Left renal pelvis (tissue), 4 donors: Measurements from ENCODE around the gene LAMC2. TPM values are rescaled to one million over a fixed set of nuclear protein-coding genes. Genes with fewer than 3 reads are reported as not detected.
"Not testable (repeated sequence)": the region's sequence is repeated elsewhere in the genome, so short reads cannot be mapped to it uniquely, and the experiment has no call there.

Experiments
- DNase-seq, 4 donors: peaks; one replicate each; pipeline ENCODE4 v3.0.0-alpha.2; 2013; ENCODE audit warnings: low read depth in 4 of 4, low spot score in 3 of 4
- polyA plus RNA-seq, 4 donors: library from polyadenylated mRNA; unstranded; fragments of 120-200 nt; gene quantifications; one replicate each; pipeline ENCODE4 v1.2.1, GENCODE V29; 2013; ENCODE audit not compliant: insufficient read length in 4 of 4

Gene LAMC2
- polyA plus RNA-seq: 1 to 10 TPM; 1.9 to 6.7 (median 5.2) TPM

GRCh38 chr1:183185941-183186490 is at the start of gene LAMC2:
LAMC2 (plus strand) TSS chr1:183186264; CDS start chr1:183186353, 89 bp downstream.
- DNase-seq: peak in 2 of 4 donors; percentile 33 to 39

GRCh38 chr1:183137782-183138181 is 48.3 kb upstream of the LAMC2 start:
- DNase-seq: no peak

- DNase-seq: no peak
Observed at GRCh38 chr1:183138301-183138700, 47.8 kb upstream of the LAMC2 start.

- no peak for DNase-seq
Observed at GRCh38 chr1:183139281-183139942, 46.7 kb upstream of the LAMC2 start.

- no peak for DNase-seq
Observed at GRCh38 chr1:183140633-183141032, 45.4 kb upstream of the LAMC2 start.

GRCh38 chr1:183142171-183142570 is 43.9 kb upstream of the LAMC2 start:
- DNase-seq: no peak

- DNase-seq: no peak
Observed at GRCh38 chr1:183143576-183144315, 42.3 kb upstream of the LAMC2 start.

GRCh38 chr1:183144752-183145151 is 41.3 kb upstream of the LAMC2 start:
- no peak for DNase-seq

- DNase-seq: no peak
Observed at GRCh38 chr1:183147735-183148134, 38.3 kb upstream of the LAMC2 start.

- DNase-seq: no peak
Observed at GRCh38 chr1:183148599-183148998, 37.5 kb upstream of the LAMC2 start.

- DNase-seq: no peak
Observed at GRCh38 chr1:183149273-183149672, 36.8 kb upstream of the LAMC2 start.

GRCh38 chr1:183150032-183150431 is 36.0 kb upstream of the LAMC2 start:
- DNase-seq: not testable (repeated sequence)

- no peak for DNase-seq
Observed at GRCh38 chr1:183150445-183150844, 35.6 kb upstream of the LAMC2 start.

- no peak for DNase-seq
Observed at GRCh38 chr1:183152180-183152579, 33.9 kb upstream of the LAMC2 start.

- DNase-seq: no peak
Observed at GRCh38 chr1:183155939-183156338, 30.1 kb upstream of the LAMC2 start.

- peak in 2 of 4 donors; percentile 21 to 27 for DNase-seq
Observed at GRCh38 chr1:183159960-183160359, 26.1 kb upstream of the LAMC2 start.

- DNase-seq: no peak
Observed at GRCh38 chr1:183161391-183161790, 24.7 kb upstream of the LAMC2 start.

- DNase-seq: no peak
Observed at GRCh38 chr1:183163316-183163715, 22.7 kb upstream of the LAMC2 start.

GRCh38 chr1:183164340-183164739 is 21.7 kb upstream of the LAMC2 start:
- DNase-seq: no peak

GRCh38 chr1:183164963-183165362 is 21.1 kb upstream of the LAMC2 start:
- peak in 1 of 4 donors; percentile 17 for DNase-seq

- DNase-seq: no peak
Observed at GRCh38 chr1:183165456-183165855, 20.6 kb upstream of the LAMC2 start.

GRCh38 chr1:183166454-183166853 is 19.6 kb upstream of the LAMC2 start:
- no peak for DNase-seq
